ENCODE data around the gene HUS1B.
A peak's percentile ranks its signal among the peaks of the same experiment; 100 is the strongest.
"Not testable (repeated sequence)": the region's sequence is repeated elsewhere in the genome, so short reads cannot be mapped to it uniquely, and the experiment has no call there.

HUS1B gene

DNA sequence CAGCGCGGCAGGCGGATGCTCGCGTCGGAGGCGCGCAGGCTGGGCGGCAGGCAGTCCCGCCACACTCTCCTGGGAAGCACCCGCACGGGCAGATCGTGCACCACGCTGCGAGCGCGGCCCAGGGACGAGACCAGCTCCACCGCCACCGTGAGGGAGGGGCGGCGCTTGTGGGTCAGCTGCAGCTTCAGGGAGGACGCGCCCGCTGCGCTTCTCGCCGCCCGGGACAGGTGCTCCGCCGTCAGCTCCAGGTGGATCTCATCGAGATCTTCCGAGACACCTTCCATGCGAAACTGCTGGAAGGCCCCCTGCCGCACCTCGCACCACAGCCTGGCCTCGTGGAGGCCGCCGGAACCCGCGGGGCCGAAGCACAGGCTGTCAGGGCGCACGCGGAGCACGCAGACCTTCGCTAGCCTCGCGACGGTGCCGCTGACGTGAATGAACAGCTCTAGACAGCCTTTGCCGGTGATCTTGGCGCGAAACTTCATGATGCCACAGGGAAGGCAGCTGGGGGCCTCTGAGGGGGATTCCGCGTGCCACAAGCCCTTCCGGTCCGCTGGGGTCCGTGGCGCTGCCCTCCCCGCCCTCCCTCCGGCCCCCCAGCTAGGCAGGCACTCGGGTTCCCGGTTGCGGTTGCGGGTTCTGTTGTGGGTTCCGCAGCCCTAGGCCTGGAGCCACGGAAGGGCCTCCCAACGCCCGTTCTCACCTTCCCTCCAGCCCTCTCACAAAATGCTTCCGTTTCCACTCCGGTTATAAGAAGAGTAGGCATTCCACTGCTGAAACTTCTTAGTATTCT is at the start of gene HUS1B:
Gene HUS1B (minus strand): TSS at position 641 of the 793 bp plus-strand sequence. CDS start 156 bp downstream, at position 485.
- Histone ChIP-seq H3K4me1 (ENCODE audit: insufficient read depth, low read length) (peaks cover 5% of the 10 kb centered on the region), H3K4me3 (ENCODE audit: low read depth in 1 of 2, low read length in 2 of 2) (no peak within 1 kb of the TSS), H3K9ac (ENCODE audit: low read length) (no peak within 1 kb of the TSS), H3K27ac (ENCODE audit: low read depth, low read length) (no peak within 1 kb of the TSS), H3K9me3 (ENCODE audit: low read length) (no peaks in the 10 kb centered on the region), H3K27me3 (ENCODE audit: control insufficient read depth in 1 of 2, insufficient read depth in 2 of 2, low read length in 2 of 2) (no peaks in the 10 kb centered on the region), H3K36me3 (ENCODE audit: insufficient read depth, low read length) (no peaks in the 10 kb centered on the region)

DNA sequence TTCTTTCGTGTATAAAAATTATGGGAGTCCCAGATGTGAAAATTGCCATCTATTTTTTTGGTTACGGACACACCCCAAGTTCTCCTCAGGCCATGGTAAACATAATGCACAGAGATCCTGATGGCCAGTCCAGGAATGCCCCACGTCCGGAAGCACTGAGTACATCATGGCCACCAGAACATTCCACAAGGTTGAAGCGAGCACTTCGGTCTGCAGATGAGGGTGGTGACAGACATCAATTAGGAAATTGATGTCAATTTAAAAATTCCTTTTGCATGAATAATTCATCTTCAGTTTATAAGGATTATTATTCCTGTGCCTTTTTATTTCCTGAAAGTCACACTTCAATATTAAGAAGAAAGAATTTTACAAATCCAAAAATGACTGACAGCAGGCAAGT is 49.2 kb upstream of the HUS1B start:
- no peak overlapping the region for H3K4me3 ChIP-seq (ENCODE audit: low read depth in 1 of 2, low read length in 2 of 2)
- H3K9me3 ChIP-seq (ENCODE audit: low read length): no peaks in the 10 kb centered on the region
- no peaks in the 10 kb centered on the region for H3K27me3 ChIP-seq (ENCODE audit: control insufficient read depth in 1 of 2, insufficient read depth in 2 of 2, low read length in 2 of 2)
- no peak overlapping the region for H3K27ac ChIP-seq (ENCODE audit: low read depth, low read length)
- no peaks in the 10 kb centered on the region for H3K36me3 ChIP-seq (ENCODE audit: insufficient read depth, low read length)
- H3K9ac ChIP-seq (ENCODE audit: low read length): no peak overlapping the region
- peaks cover 7% of the 10 kb centered on the region for H3K4me1 ChIP-seq (ENCODE audit: insufficient read depth, low read length)

DNA sequence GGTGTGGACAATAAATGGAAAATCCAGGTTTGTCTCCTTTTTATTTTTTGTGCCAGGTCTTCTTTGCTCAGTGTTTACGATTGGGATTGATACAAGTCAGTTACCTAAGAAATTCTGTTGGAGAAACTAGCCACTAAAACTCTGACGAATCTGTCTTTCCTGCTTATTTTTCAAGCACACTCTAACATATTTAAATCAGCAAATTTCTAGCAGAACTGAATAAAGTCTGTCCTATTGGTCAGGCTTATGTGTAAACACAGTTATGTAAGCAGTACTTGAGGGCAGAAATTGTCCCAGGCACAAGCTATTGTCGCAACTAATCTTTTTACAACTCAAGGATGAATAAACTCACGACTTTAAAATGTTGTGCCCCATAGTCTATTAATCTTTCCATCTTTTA is 48.1 kb upstream of the HUS1B start:
- Histone ChIP-seq H3K27ac (ENCODE audit: low read depth, low read length) (no peak overlapping the region), H3K9me3 (ENCODE audit: low read length) (no peaks in the 10 kb centered on the region), H3K4me1 (ENCODE audit: insufficient read depth, low read length) (peaks cover 3% of the 10 kb centered on the region), H3K4me3 (ENCODE audit: low read depth in 1 of 2, low read length in 2 of 2) (no peak overlapping the region), H3K9ac (ENCODE audit: low read length) (no peak overlapping the region), H3K36me3 (ENCODE audit: insufficient read depth, low read length) (no peaks in the 10 kb centered on the region), H3K27me3 (ENCODE audit: control insufficient read depth in 1 of 2, insufficient read depth in 2 of 2, low read length in 2 of 2) (no peaks in the 10 kb centered on the region)

DNA sequence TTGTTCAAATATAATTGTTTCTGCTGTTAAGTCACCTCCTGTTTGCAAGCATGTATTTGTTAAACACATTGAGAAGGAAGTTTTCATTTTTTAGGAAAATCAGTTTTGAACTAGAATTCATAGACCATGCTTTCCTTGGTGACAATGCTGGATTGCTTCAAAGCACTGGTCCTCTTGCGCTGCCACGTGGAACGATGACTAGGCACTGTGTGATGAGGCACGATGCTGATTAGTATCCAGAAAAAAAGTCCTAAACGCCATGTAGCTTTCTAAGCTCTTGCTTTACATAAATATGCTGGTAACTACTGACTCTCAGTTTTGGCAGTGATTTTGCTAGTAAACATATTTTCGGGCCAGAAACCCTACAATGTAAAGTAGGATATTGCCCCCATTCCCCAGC is 47.1 kb upstream of the HUS1B start:
- Histone ChIP-seq H3K4me1 (ENCODE audit: insufficient read depth, low read length) (no peaks in the 10 kb centered on the region), H3K9me3 (ENCODE audit: low read length) (no peaks in the 10 kb centered on the region), H3K9ac (ENCODE audit: low read length) (no peak overlapping the region), H3K36me3 (ENCODE audit: insufficient read depth, low read length) (no peaks in the 10 kb centered on the region), H3K27me3 (ENCODE audit: control insufficient read depth in 1 of 2, insufficient read depth in 2 of 2, low read length in 2 of 2) (no peaks in the 10 kb centered on the region), H3K27ac (ENCODE audit: low read depth, low read length) (no peak overlapping the region), H3K4me3 (ENCODE audit: low read depth in 1 of 2, low read length in 2 of 2) (no peak overlapping the region)

DNA sequence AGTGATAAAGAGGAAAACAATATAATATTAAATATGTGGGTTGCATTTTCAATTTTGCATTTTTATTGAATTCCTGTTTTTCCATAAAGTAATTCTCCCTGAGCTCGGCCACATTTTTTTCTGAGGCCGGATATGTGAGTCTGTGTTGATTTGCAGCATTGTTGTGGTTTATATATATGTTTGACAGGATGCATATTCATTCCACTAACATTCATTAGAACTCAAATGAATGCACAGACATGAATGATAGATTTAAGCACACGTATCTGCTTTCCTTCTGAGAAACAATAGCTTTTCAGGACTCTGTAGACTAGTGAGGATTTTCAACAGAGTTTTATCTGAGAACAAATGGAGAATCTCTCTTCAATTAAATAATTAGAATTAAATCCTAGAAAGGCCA is 46.7 kb upstream of the HUS1B start:
- no peak overlapping the region for H3K9ac ChIP-seq (ENCODE audit: low read length)
- no peak overlapping the region for H3K4me3 ChIP-seq (ENCODE audit: low read depth in 1 of 2, low read length in 2 of 2)
- H3K36me3 ChIP-seq (ENCODE audit: insufficient read depth, low read length): no peaks in the 10 kb centered on the region
- H3K9me3 ChIP-seq (ENCODE audit: low read length): no peaks in the 10 kb centered on the region
- H3K27me3 ChIP-seq (ENCODE audit: control insufficient read depth in 1 of 2, insufficient read depth in 2 of 2, low read length in 2 of 2): no peaks in the 10 kb centered on the region
- no peaks in the 10 kb centered on the region for H3K4me1 ChIP-seq (ENCODE audit: insufficient read depth, low read length)
- no peak overlapping the region for H3K27ac ChIP-seq (ENCODE audit: low read depth, low read length)

DNA sequence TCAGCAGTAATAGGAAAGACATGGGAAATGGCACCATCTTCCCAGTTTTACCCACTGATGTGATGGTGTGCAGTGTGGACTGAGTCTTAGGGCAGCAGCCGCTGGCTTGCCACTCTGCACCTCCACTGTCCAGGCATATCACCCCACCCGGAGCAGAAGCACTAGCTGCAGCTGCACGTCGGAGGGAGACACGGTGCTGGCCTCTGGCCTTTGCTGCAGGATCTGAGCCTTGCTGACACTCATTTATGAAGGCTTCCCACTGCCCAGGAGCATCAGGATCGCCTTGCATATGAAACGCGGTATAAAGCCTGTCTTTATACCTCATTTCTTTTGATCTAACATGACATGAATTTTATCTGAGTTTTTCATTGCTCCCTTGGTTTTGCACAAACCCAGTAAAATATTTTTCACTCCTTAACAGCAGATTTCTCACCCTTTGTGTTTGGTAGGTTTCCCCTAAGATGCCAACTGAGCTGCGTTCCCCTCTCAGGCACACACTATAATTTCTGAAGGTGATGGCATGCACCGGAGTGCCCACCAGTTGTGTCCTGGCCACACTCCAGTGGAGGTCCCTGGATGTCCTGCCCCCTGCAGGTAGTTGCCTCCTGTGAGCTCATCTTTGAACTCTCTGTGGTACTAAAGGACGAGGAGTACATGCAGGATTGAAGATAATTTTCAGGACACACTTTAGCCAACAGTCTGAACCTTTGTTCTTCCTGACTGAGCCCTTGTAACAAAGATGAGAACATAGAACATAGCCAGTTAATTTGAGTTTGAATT is 45.0 kb upstream of the HUS1B start:
- Histone ChIP-seq H3K9ac (ENCODE audit: low read length) (no peak overlapping the region), H3K36me3 (ENCODE audit: insufficient read depth, low read length) (no peaks in the 10 kb centered on the region), H3K27me3 (ENCODE audit: control insufficient read depth in 1 of 2, insufficient read depth in 2 of 2, low read length in 2 of 2) (no peaks in the 10 kb centered on the region), H3K27ac (ENCODE audit: low read depth, low read length) (no peak overlapping the region), H3K4me1 (ENCODE audit: insufficient read depth, low read length) (no peaks in the 10 kb centered on the region), H3K4me3 (ENCODE audit: low read depth in 1 of 2, low read length in 2 of 2) (no peak overlapping the region), H3K9me3 (ENCODE audit: low read length) (no peaks in the 10 kb centered on the region)

DNA sequence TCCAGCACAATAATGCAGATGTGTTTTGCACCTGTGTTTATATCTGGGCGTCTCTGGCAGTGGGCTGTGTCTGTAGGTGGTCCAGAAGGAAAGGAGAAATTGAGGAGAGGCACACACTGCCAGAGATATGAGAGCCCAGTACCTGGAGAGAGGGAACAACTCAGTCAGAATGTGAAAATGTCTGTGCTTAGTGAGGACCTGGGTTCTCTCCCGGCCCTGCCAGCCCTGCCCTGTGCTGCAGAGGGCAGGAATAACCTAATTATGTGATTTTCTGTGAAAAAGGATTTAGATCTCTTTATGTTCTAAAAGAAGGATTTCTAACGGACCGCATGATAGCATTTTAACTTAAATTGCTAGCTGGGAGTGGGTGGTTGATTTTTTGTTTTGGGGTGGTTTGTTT is 44.3 kb upstream of the HUS1B start:
- Histone ChIP-seq H3K4me3 (ENCODE audit: low read depth in 1 of 2, low read length in 2 of 2) (no peak overlapping the region), H3K36me3 (ENCODE audit: insufficient read depth, low read length) (no peaks in the 10 kb centered on the region), H3K4me1 (ENCODE audit: insufficient read depth, low read length) (no peaks in the 10 kb centered on the region), H3K27ac (ENCODE audit: low read depth, low read length) (no peak overlapping the region), H3K9me3 (ENCODE audit: low read length) (no peaks in the 10 kb centered on the region), H3K9ac (ENCODE audit: low read length) (no peak overlapping the region), H3K27me3 (ENCODE audit: control insufficient read depth in 1 of 2, insufficient read depth in 2 of 2, low read length in 2 of 2) (no peaks in the 10 kb centered on the region)

DNA sequence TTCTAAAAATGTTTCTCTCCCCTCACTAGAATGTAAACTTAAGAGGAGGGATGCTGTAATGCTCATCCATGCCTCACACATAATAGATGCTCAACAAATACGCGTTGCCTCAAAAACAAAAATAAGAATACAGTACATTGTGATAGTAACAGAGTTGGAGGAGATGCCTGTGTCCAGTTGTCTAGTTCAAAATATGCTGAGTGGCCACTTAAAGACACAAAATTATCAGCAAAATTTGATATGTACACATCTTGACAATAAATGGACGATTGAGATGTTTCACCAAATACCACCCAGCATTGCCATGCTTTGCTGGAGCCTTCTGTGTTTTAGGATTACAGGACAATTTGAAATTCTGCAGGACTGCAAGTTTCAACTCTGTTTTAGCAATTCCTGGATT is 43.6 kb upstream of the HUS1B start:
- Histone ChIP-seq H3K27me3 (ENCODE audit: control insufficient read depth in 1 of 2, insufficient read depth in 2 of 2, low read length in 2 of 2) (no peaks in the 10 kb centered on the region), H3K4me3 (ENCODE audit: low read depth in 1 of 2, low read length in 2 of 2) (no peak overlapping the region), H3K9ac (ENCODE audit: low read length) (no peak overlapping the region), H3K9me3 (ENCODE audit: low read length) (no peaks in the 10 kb centered on the region), H3K36me3 (ENCODE audit: insufficient read depth, low read length) (no peaks in the 10 kb centered on the region), H3K4me1 (ENCODE audit: insufficient read depth, low read length) (no peaks in the 10 kb centered on the region), H3K27ac (ENCODE audit: low read depth, low read length) (no peak overlapping the region)

DNA sequence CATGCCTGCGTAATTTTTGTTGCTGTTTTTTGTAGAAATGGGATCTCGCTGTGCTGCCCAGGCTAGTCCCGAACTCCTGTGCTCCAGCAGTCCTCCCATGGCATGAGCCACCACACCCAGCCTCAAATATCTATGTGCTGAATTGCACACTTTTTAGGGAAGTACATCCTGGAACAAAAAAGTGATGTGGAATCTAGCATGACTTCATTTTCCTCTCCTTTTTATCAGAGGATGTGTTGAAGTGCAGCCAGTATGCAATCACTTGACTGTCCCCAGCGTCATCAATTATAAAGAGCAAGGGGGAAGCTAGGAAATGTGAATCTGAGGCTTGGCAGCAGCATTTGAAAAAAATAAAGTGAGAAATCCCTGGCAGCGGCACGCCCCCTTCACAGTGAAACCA is 42.4 kb upstream of the HUS1B start:
- no peaks in the 10 kb centered on the region for H3K9me3 ChIP-seq (ENCODE audit: low read length)
- H3K4me1 ChIP-seq (ENCODE audit: insufficient read depth, low read length): no peaks in the 10 kb centered on the region
- H3K27me3 ChIP-seq (ENCODE audit: control insufficient read depth in 1 of 2, insufficient read depth in 2 of 2, low read length in 2 of 2): no peaks in the 10 kb centered on the region
- no peak overlapping the region for H3K27ac ChIP-seq (ENCODE audit: low read depth, low read length)
- no peaks in the 10 kb centered on the region for H3K36me3 ChIP-seq (ENCODE audit: insufficient read depth, low read length)
- H3K4me3 ChIP-seq (ENCODE audit: low read depth in 1 of 2, low read length in 2 of 2): no peak overlapping the region
- no peak overlapping the region for H3K9ac ChIP-seq (ENCODE audit: low read length)

DNA sequence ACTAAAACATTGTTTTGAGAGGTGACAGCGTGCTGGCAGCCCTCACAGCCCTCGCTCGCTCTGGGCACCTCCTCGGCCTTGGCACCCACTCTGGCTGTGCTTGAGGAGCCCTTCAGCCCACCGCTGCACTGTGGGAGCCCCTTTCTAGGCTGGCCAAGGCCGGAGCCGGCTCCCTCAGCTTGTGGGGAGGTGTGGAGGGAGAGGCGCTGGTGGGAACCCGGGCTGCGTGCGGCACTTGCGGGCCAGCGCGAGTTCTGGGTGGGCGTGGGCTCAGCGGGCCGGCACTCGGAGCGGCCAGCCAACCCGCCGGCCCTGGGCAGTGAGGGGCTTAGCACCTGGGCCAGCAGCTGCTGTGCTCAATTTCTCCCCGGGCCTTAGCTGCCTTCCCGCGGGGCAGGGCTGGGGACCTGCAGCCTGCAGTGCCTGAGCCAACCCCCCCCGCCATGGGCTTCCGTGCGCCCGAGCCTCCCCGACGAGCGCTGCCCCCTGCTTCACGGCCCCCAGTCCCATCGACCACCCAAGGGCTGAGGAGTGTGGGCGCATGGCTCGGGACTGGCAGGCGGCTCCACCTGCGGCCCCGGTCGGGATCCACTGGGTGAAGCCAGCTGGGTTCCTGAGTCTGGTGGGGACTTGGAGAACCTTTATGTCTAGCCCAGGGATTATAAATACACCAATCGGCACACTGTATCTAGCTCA is 37.7 kb upstream of the HUS1B start:
- H3K9me3 ChIP-seq (ENCODE audit: low read length); H3K4me3 ChIP-seq (ENCODE audit: low read depth in 1 of 2, low read length in 2 of 2): not testable (repeated sequence)

DNA sequence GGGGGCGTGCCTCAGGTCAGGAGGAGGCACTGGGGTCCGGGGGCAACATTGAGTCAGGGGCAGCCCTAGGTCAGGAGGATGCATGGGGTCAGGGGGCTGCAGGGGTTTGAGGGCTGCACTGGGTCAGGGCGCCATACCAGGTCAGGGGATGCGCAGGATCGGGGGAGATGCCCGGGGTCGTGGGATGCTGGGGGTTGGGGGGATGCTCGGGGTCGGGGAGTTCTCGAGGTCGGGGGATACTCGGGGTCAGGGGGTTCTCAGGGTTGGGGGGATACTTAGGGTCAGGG is 36.8 kb upstream of the HUS1B start:
- Histone ChIP-seq H3K36me3 (ENCODE audit: insufficient read depth, low read length) (no peaks in the 10 kb centered on the region), H3K27me3 (ENCODE audit: control insufficient read depth in 1 of 2, insufficient read depth in 2 of 2, low read length in 2 of 2) (no peaks in the 10 kb centered on the region), H3K4me3 (ENCODE audit: low read depth in 1 of 2, low read length in 2 of 2) (peak overlapping the region; percentile 56 to 92), H3K9me3 (ENCODE audit: low read length) (no peaks in the 10 kb centered on the region), H3K9ac (ENCODE audit: low read length) (peak overlapping the region; percentile 39), H3K4me1 (ENCODE audit: insufficient read depth, low read length) (peaks cover 18% of the 10 kb centered on the region), H3K27ac (ENCODE audit: low read depth, low read length) (no peak overlapping the region)

More for the DNA sequence above, 37.7 kb upstream of the HUS1B start:
- not testable (repeated sequence) for H3K27ac ChIP-seq (ENCODE audit: low read depth, low read length); H3K27me3 ChIP-seq (ENCODE audit: control insufficient read depth in 1 of 2, insufficient read depth in 2 of 2, low read length in 2 of 2); H3K9ac ChIP-seq (ENCODE audit: low read length); H3K36me3 ChIP-seq (ENCODE audit: insufficient read depth, low read length)
- peaks cover 15% of the 10 kb centered on the region for H3K4me1 ChIP-seq (ENCODE audit: insufficient read depth, low read length)

Data from muscle layer of colon (tissue), 2 donors.